Spinal cord (tissue), 10 donors: Measurements from ENCODE around the gene SKI. TPM values are rescaled to one million over a fixed set of nuclear protein-coding genes. Genes with fewer than 3 reads are reported as not detected.

Experiments
- DNase-seq, 6 donors: peaks; one replicate each; pipeline versions ENCODE4 v3.0.0 to v3.0.0-alpha.2; 2013 to 2015; ENCODE audit warnings: low spot score in 6 of 6, low read depth in 4 of 6
- H3K27ac ChIP-seq: one replicate; pipeline ENCODE4 v1.5.1; 2013; ENCODE audit warnings: low read depth, low read length, control low read depth
- H3K27me3 ChIP-seq: one replicate; pipeline ENCODE4 v1.6.1; 2013; ENCODE audit warnings: low read length; ENCODE audit not compliant: control insufficient read depth, insufficient read depth
- H3K36me3 ChIP-seq: one replicate; pipeline ENCODE4 v1.6.1; 2013; ENCODE audit warnings: low read length; ENCODE audit not compliant: control insufficient read depth, insufficient read depth
- H3K4me1 ChIP-seq: one replicate; pipeline ENCODE4 v1.6.1; 2013; ENCODE audit warnings: low read length; ENCODE audit not compliant: control insufficient read depth, insufficient read depth
- H3K4me3 ChIP-seq: one replicate; pipeline ENCODE4 v1.5.1; 2013; ENCODE audit warnings: low read depth, low read length, control low read depth
- H3K9me3 ChIP-seq: one replicate; pipeline ENCODE4 v1.6.1; 2013; ENCODE audit warnings: low read length; ENCODE audit not compliant: control insufficient read depth, insufficient read depth
- WGBS: methylation state at CpG from one replicate; pipeline ENCODE4 v1.1.5; 2013; ENCODE audit warnings: missing lambda C conversion rate; ENCODE audit not compliant: insufficient coverage; 5-methylcytosine and 5-hydroxymethylcytosine counted together
- polyA plus RNA-seq, 2 donors: library from polyadenylated mRNA; unstranded; fragments of 120-200 nt; gene quantifications; one replicate each; pipeline ENCODE4 v1.2.1, GENCODE V29; 2013; ENCODE audit not compliant: insufficient read length in 2 of 2
- total RNA-seq, 2 donors: library from RNA; depleted of rRNA in 1 of 2; stranded (reverse); fragments of 120-200 nt in 1 of 2; fragments of >200 nt in 1 of 2; gene quantifications; one replicate each; pipeline versions ENCODE4 v1.2.3 to v1.2.4, GENCODE V29; 2013 to 2014
- donor health status: healthy.

SKI gene
- total and polyA plus RNA-seq, 4 donors: 20.0 to 72.3 (median 46.2) TPM

DNA sequence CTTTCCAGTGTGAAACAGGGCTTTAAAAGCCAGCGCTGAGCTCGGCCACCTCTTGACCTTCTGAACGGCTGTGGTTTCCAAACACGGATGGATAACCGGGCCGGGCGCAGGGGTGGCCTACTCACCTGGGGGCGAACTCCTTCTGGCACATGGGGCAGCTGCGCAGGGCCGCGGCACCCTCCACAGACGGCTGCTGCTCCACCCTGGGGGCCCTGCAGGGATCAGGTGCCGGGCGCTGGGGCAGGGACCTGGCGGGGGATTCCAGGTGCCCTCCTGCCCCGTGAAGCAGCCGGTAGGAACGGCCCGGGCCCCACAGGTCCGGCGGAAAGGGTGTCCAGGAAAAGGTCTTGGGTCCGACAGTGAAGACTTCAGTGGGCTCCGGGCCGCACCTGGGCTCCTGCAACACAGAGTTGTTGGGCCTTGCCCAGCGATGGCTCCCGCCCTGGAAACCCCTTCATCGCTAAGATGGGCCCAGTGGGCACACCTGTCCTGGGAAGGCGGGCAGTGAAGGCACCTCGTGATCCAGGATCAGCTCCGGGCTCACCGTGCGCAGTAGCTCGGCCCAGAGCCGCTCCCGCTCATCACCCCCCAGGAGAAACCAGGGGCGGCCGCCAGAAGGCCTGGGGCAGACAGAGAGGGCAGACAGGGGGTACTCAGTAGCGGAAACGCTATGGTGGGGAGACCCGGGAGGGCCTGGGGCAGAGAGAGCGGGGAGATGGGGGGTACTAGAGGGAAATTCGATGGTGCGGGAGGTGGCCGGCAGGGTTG lies 34.4 kb upstream of the SKI start:
- H3K9me3 ChIP-seq: no peaks in the 10 kb centered on the region
- H3K36me3 ChIP-seq: peaks cover 46% of the 10 kb centered on the region
- peaks cover 73% of the 10 kb centered on the region for H3K4me1 ChIP-seq
- WGBS: 53% methylated on average over 44 of the region's 44 CpGs
- peak in 2 of 6 donors; percentile 12 to 18 for DNase-seq
- peak overlapping the region; percentile 39 for H3K4me3 ChIP-seq
- H3K27ac ChIP-seq: peak overlapping the region; percentile 73
- no peaks in the 10 kb centered on the region for H3K27me3 ChIP-seq

- Histone ChIP-seq H3K27ac (peak within 1 kb of the TSS; percentile 94), H3K36me3 (peaks cover 46% of the 10 kb centered on the region), H3K9me3 (no peaks in the 10 kb centered on the region), H3K4me1 (peaks cover 73% of the 10 kb centered on the region), H3K27me3 (no peaks in the 10 kb centered on the region), H3K4me3 (peak within 1 kb of the TSS; percentile 50)
- WGBS: 0% methylated on average over 45 of the region's 63 CpGs
- peak in 2 of 6 donors; percentile 84 to 87 for DNase-seq
These were observed 33.7 kb upstream of the SKI start, which contains the start of gene FAAP20 for GRCh38 chr1:2194319-2194897. Gene FAAP20, minus strand, starts transcription at chr1:2194772. Its CDS starts 23 bp downstream, at chr1:2194749.

GRCh38 chr1:2194898-2195673 lies 33.0 kb upstream of the SKI start:
- H3K27me3 ChIP-seq: no peaks in the 10 kb centered on the region
- H3K36me3 ChIP-seq: peaks cover 41% of the 10 kb centered on the region
- no peaks in the 10 kb centered on the region for H3K9me3 ChIP-seq
- H3K4me3 ChIP-seq: peak overlapping the region; percentile 50
- 4% methylated on average over 35 of the region's 35 CpGs for WGBS
- peak overlapping the region; percentile 94 for H3K27ac ChIP-seq
- DNase-seq: peak in 3 of 6 donors; percentile 66 to 91 (median 90)
- H3K4me1 ChIP-seq: peaks cover 67% of the 10 kb centered on the region

GRCh38 chr1:2195785-2196184 lies 32.3 kb upstream of the SKI start:
- H3K9me3 ChIP-seq: no peaks in the 10 kb centered on the region
- no peak for DNase-seq
- peak overlapping the region; percentile 94 for H3K27ac ChIP-seq
- no peak overlapping the region for H3K4me3 ChIP-seq
- no peaks in the 10 kb centered on the region for H3K27me3 ChIP-seq
- 68% methylated on average over 11 of the region's 11 CpGs for WGBS
- peaks cover 38% of the 10 kb centered on the region for H3K36me3 ChIP-seq
- peaks cover 60% of the 10 kb centered on the region for H3K4me1 ChIP-seq

DNA sequence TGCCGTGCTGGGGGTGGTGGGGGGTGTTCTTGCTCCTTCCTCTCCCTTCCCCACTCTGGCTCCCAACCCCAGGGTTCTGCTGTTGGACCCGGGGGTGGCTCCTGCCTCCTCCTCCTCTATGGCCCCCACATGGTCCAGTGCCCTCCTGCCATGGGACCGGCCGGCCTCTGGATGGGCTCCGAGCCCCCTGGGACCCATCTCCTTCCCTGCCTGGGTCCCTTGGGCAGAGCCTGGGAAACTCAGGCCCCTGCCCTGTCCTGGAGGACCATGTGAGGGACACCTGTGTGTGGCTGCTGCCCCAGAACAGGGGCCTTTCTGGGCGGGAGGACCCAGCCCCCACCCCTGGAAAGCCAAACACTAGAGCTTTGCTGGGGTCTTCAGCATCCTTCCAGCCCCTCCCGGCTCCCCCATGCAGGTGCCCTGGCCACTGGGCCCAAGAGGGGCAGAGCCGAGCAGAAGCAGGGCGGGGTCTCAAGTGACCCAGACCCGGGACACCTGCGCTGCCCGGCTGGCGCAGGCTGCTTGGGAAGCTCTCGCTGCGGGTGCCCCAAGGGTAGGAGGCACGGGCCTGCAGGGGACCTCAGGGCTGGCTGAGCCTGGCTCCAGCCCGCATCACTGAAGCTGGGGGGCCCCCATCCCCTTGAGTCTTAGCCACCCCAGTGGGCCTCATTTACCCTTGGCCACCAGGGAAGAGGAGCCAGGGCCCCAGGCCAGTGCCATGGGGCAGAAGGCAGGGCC lies 31.0 kb upstream of the SKI start:
- Histone ChIP-seq H3K27me3 (no peaks in the 10 kb centered on the region), H3K27ac (no peak overlapping the region), H3K36me3 (peaks cover 28% of the 10 kb centered on the region), H3K9me3 (no peaks in the 10 kb centered on the region), H3K4me3 (no peak overlapping the region), H3K4me1 (peaks cover 49% of the 10 kb centered on the region)
- 85% methylated on average over 16 of the region's 17 CpGs for WGBS
- no peak for DNase-seq

DNA sequence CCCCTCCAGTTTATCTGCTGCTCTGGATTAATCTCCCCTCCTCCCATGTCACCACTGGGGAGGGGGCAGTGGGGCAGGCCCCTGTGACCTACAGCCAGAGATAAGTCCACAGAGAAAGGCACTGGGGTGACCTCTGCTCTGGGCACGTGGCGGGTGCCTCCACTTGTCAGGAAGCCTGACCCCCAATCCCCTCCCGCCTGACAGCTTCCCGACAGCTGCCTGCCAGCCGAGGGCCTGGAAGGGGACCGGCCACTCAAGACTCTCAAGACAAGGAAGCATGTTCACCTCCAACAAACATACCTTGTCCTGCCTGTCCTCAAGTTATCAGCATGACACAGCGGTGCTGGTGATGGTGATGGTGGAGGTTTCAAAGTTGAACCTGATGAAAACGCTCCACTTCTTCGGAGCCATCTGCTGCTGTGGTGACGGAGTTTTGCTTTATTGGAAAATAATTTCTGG lies 30.4 kb upstream of the SKI start:
- no peak overlapping the region for H3K27ac ChIP-seq
- H3K4me1 ChIP-seq: peaks cover 42% of the 10 kb centered on the region
- no peak overlapping the region for H3K4me3 ChIP-seq
- H3K36me3 ChIP-seq: peaks cover 22% of the 10 kb centered on the region
- H3K27me3 ChIP-seq: no peaks in the 10 kb centered on the region
- no peak for DNase-seq
- H3K9me3 ChIP-seq: no peaks in the 10 kb centered on the region
- WGBS: 79% methylated on average over 6 of the region's 10 CpGs

DNA sequence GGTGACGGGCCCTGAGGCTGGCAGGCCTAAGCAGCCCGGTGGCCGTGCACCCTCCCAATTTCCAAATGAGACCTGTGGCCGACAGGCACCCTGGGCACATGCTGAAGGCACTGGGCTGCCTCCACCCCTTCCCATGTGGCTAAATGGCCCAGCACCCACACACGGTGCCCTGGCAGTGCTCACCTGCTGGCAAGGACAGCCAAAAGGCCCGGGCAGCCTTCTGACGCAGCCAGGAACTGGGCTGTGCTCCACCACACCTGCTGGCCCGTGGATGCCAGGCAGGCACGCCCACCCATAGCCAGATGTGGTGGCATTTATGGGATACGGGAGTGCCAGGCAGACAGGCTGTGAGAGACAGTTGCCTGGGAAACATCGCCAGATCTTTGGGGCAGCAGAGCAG lies 29.5 kb upstream of the SKI start:
- 75% methylated on average over 11 of the region's 11 CpGs for WGBS
- H3K4me3 ChIP-seq: no peak overlapping the region
- no peak for DNase-seq
- H3K27me3 ChIP-seq: no peaks in the 10 kb centered on the region
- H3K9me3 ChIP-seq: no peaks in the 10 kb centered on the region
- peaks cover 14% of the 10 kb centered on the region for H3K36me3 ChIP-seq
- peaks cover 37% of the 10 kb centered on the region for H3K4me1 ChIP-seq
- H3K27ac ChIP-seq: peak overlapping the region; percentile 65

DNA sequence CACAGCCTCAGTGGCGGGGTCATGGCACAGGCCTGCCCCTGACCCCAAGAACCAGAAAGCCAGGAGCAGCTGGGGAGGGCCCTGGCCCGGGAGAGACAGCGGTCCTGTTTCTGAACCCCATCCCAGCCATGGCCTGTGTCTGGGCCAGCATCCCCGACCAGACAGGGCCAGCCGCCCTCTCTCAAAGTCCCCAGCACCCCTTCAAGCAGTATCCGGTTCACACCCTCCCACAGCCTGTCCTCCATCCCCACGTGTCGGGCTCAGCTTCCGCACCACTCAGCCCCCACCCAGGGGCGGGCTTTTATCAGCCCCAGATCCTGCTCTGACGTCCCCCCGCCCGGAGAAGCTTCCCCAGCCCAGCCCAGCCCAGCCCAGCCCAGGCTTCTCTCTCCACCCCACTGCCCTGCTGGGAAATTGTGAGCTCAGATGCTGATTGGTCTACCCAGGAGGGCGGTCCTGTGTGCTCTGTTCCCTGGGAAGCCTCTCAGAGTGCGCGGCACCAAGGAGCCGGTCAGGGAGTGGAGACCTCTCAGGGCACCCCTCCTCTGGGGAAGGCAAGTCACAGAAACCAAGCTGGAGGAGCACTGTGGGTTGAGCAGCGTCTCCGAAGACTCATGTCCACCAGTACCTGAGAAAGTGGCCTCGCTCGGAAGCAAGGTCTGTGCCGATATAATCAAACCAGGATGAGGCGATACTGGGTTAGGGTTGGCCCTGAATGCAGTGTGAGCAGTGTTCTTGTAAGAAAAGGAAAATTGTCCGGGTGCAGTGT lies 28.9 kb upstream of the SKI start:
- H3K27me3 ChIP-seq: no peaks in the 10 kb centered on the region
- H3K27ac ChIP-seq: peak overlapping the region; percentile 65
- 26% methylated on average over 24 of the region's 24 CpGs for WGBS
- DNase-seq: peak in 2 of 6 donors; percentile 82 to 86
- peaks cover 10% of the 10 kb centered on the region for H3K36me3 ChIP-seq
- H3K9me3 ChIP-seq: no peaks in the 10 kb centered on the region
- peaks cover 38% of the 10 kb centered on the region for H3K4me1 ChIP-seq
- H3K4me3 ChIP-seq: peak overlapping the region; percentile 16
